ENCODE measurements around the gene PAX7.

DNA sequence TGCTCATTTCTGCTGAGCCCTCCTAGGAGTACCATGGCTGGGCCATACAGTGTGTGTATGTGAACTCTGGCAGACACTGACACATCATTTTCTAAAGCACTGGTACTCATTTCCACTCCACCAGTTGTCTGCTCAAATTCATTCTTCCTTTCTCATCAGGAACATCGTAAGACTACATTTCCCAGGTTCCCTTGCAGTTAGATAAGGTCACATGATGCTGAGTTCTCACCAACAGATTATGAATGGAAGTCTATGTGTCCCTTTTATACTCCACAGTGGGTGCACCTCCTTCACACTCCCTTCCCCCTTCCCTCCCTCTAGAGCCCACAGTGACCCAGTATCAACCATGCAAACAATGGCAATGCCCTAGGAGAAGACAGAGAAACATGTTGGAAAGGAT, 38.3 kb upstream of the PAX7 start:
- TF ChIP-seq EP300 (IDR thresholded peaks at IDR 0.05) = no peak
- TF ChIP-seq, protein P1, sequence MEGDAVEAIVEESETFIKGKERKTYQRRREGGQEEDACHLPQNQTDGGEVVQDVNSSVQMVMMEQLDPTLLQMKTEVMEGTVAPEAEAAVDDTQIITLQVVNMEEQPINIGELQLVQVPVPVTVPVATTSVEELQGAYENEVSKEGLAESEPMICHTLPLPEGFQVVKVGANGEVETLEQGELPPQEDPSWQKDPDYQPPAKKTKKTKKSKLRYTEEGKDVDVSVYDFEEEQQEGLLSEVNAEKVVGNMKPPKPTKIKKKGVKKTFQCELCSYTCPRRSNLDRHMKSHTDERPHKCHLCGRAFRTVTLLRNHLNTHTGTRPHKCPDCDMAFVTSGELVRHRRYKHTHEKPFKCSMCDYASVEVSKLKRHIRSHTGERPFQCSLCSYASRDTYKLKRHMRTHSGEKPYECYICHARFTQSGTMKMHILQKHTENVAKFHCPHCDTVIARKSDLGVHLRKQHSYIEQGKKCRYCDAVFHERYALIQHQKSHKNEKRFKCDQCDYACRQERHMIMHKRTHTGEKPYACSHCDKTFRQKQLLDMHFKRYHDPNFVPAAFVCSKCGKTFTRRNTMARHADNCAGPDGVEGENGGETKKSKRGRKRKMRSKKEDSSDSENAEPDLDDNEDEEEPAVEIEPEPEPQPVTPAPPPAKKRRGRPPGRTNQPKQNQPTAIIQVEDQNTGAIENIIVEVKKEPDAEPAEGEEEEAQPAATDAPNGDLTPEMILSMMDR (IDR thresholded peaks at IDR 0.05) = no peak

Measured in sigmoid colon (tissue), 4 donors.